Skin of body (tissue), 2 donors: Measurements from ENCODE around the gene CELA3A. TPM values are rescaled to one million over a fixed set of nuclear protein-coding genes. Genes with fewer than 3 reads are reported as not detected.
"Not testable (repeated sequence)": the region's sequence is repeated elsewhere in the genome, so short reads cannot be mapped to it uniquely, and the experiment has no call there.

ENCODE experiments used
- DNase-seq: peaks from one replicate; lab custom pipeline; 2025; lab: John Stamatoyannopoulos, UW
- total RNA-seq: library from RNA; depleted of rRNA; stranded (reverse); fragments of >200 nt; gene quantifications from one replicate; pipeline ENCODE4 v1.2.3, GENCODE V29; 2014

CELA3A gene
- total RNA-seq, 1 donor from 2014 or later = not detected

- DNase-seq = not testable (repeated sequence)
These were observed 13.2 kb downstream of the CELA3A start for GRCh38 chr1:22014575-22015206.

- DNase-seq = no peak
These were observed 17.4 kb downstream of the CELA3A start for GRCh38 chr1:22018583-22019559.

- no peak for DNase-seq
These were observed 19.6 kb downstream of the CELA3A start for GRCh38 chr1:22021061-22021460.

GRCh38 chr1:22024485-22025367 is 23.3 kb downstream of the CELA3A start:
- DNase-seq = peak; percentile 96

- DNase-seq = peak; percentile 96
These were observed 24.1 kb downstream of the CELA3A start for GRCh38 chr1:22025368-22026155.

- DNase-seq = no peak
These were observed 25.4 kb downstream of the CELA3A start for GRCh38 chr1:22026924-22027289.

DNA sequence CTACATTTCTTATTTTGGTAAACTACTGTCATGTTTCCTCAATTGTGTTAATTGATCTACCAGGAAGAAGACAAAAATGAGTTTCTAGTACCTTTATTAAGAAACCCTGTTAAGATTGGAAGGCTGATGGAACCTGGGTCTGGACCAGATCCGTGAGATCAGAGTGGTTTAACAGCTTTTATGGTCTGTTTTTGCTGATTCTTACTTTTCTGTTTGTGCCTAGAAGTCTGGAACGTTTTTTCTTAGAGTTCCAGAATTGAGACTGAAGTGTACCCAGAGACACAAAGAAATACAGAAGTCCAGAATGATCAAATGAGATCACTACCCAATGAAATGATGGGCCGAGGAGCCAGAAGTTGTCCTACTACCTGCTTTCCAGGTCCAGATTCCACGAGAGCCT is 28.6 kb downstream of the CELA3A start:
- no peak for DNase-seq

GRCh38 chr1:22030473-22030872 is 29.0 kb downstream of the CELA3A start:
- no peak for DNase-seq

DNA sequence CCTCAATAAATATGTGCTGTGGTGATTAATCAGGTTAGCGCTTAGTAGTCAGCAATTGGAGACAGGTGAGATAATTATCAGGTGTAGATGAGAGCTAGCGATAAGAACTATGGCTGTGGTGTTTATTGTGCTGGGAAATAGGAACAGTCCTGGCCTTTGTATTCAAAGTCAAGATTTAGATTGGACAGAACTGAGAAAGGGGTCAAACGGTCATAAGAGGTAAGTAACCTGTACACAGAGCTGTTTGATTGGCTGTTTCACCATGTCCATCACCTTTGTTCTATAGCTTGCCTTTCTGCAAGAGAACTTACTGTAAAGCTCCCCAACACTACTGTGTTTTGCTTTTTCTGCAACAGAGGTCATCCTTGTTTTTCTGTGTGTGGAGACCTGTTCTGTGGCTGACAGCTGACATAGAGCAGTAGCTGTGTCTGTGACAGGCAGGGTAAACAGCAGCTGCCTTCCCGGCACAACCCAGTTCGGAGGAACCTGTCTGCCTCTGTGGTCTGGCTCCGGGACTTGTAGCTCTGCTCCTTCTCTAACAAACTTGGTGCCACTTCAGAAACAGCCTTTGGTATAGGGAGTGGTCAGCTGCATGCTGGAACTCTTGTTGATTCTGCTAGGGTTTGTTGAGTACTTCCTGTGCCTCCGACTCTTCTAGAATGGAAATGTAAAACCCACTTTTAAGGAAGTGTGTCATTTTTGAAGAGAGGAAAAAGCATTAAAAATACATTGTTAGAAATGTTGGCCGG is 29.9 kb downstream of the CELA3A start:
- DNase-seq = no peak

DNA sequence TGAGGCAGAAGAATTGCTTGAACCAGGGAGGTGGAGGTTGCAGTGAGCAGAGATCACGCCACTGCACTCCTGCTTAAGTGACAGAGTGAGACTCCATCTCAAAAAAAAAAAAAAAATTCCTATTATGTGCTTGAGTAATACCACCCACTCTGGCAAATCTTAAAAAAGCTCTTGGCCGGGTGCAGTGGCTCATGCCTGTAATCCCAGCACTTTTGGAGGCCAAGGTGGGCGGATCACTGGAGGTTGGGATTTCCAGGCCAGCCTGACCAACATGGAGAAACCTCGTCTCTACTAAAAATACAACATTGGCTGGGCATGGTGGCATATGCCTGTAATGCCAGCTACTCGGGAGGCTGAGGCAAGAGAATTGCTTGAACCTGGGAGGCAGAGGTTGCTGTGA is 33.4 kb downstream of the CELA3A start:
- not testable (repeated sequence) for DNase-seq

DNA sequence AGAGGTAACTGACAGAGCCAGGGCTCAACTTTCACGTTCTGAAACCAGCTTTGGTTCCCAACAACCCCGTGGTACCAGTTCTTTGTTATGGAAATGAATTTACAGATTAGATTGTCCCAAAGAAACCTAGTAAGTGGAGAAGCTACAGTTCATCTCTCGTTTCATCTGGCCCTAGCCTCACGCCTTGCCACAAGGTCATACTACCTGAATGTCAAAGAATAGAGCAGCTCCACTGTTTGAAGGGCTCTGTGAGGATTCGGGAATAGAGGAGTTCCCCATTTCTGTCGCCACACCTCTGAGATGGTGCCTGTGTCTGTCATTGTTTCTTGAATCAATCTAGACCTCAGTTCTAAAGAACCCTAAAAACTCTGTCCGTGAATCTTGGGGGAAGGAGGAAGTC is 36.1 kb downstream of the CELA3A start:
- no peak for DNase-seq

DNA sequence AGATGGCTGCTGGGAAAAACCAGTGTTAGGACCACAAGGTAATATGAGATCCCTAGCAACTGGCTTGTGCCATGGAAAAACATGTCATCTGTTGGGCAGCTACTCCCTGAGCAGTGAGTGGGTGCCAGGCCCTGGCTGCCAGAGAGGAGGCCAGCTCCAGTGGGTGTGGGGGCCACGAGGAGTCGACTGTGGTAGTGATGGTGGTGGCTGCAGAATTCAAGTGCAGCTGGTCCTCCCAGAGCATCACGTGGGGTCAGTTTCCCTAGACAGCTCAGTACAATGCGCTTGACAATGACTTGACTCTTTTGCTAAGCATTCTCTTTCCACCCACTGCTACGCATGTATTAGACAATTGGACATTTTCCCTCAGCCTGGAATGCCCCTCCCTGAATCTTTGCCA is 36.6 kb downstream of the CELA3A start:
- no peak for DNase-seq

DNA sequence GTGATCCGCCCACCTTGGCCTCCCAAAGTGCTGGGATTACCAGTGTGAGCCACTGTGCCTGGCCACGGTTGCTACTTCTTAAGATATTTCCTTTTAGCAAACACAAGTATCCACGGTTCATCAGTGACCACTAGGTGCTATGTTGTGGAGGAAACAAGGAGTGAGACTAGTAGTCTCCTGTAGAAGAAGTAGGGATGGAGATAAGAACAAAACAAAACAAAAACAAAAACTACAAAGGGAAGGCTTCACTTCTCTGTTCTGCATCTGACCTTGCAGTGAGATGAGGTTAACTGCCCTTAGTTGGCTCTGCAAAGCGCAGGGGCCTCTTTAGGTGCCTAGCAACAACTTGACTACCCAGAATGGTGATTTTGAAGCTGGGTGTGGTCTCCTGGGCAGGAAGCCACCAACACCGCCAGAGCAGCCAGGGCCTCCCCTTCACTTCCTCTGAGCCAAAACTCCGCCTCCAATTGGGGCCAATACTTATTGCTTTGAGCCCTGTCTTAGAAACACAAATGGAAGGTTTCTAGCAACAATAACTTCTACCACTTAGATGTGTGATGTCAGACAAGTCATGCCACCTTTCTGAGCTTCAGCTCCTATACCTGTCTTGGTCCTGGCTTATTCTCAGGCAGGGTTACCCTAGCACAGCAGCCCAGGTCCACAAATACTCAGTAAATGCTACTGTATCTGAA is 38.3 kb downstream of the CELA3A start:
- DNase-seq = peak; percentile 72

- DNase-seq = no peak
These were observed 38.8 kb downstream of the CELA3A start for GRCh38 chr1:22040286-22040623.

GRCh38 chr1:22041505-22041904 is 40.0 kb downstream of the CELA3A start:
- no peak for DNase-seq

DNA sequence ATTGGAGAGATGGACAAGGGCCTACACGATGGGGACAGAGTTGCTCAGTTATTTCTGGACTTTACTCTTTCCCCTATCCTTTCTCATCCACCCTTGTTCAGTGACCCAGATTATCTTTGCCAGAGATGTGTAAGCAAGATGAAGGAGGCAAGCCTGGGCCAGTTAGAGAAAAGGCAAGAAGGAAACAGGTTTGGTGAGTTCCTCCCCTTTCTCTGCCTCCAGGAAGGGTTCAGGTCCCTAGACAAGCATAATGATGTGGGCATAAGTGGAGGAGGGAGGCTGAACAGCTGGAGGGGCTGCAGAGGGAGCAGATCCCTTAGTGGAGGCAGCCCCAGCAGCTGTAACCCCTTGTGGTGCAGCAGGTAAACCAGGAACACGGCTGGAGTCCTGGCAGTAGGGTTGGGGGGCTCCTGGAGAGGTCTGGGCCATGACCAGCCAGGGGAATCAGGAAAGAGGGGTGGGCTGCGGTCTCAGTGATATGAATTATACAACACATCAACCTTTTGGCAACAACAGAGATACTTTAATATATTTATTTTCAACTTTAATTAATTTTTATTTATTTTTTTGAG is 41.8 kb downstream of the CELA3A start:
- DNase-seq = peak; percentile 22

DNA sequence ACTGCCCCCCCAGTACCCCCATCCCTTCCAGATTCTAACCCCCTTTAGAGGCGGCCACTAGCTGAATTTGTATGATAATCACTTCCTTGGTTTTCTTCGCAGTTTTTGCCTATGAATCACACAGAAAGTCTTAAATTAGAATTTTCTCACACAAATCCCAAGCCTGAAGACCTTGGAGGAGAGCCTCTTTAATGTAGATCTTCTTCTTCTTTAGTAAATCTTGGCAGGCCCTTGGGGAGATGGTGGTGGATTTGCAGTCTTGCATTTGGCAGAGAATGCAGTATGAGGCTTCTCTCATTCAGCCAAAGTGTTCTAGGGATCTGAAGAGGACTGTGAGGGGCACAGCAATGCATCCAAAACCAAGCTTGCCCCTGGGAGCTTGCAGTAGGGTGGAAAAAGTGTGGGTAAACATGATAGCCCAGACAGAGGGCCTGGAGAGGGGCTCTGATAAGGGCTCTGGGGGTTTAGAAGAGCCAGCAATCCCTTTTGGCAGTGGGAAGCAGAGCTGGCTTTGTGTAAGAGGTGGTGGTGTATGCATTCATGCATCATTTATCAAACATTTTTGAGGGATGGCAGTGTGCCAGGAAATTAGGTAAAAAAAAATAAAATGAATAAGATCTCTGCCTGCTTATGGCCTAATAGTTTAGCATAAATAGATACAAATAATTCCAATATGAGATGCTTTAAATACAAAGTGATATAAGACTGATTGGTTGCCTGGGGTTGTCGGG is 43.4 kb downstream of the CELA3A start:
- DNase-seq = peak; percentile 27

DNA sequence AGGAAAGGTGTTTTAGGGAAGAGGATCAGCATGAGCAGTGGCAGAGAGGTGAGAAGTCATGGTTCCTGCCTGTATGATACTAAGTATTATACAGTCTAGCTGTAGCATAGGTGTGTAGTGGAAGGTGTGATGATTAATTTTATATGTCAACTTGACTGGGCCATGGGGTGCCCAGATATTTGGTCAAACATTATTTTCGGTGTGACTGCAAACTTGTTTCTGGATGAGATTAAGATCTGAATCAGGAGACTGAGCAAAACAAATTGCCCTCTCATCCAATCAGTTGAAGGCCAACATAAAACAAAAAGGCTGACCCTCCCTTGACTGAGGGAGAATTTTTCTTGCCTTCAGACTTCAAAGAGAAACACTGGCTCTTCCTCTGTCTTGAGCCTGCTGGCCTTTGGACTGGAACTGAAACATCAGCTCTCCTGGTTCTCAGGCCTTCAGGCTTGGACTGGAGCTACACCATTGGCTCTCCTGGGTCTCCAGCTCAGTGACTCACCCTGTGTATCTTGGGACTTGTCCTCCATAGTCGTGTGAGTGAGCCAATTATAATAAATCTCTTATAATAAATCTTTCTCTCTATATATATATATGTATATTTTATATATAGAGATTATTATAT is 44.3 kb downstream of the CELA3A start:
- DNase-seq = no peak
